ENCODE data around the gene KIAA1217.

GRCh38 chr10:24552346-24553016, 343.5 kb downstream of the KIAA1217 start:
- peak; percentile 57 for TF ChIP-seq CTCF (conservative IDR thresholded peaks at IDR 0.05; ENCODE audit: low read depth, low read length)
- TF ChIP-seq EZH2 (IDR thresholded peaks at IDR 0.05; ENCODE audit: borderline replicate concordance, low read depth, low read length, poor library complexity, severe bottlenecking), result no peak
